Right lobe of liver (tissue), 4 donors: ENCODE measurements around the gene RAI1.

Experiments used
- POLR2A ChIP-seq: fragments of 450-650 bp; IDR thresholded peaks from one replicate; pipeline ENCODE4 v1.6.1; 2017; ENCODE audit warnings: antibody characterized with exemption, mild to moderate bottlenecking
- TF ChIP-seq, protein P1 (sequence below), 4 donors: fragments of 200-600 bp in 3 of 4; fragments of 450-650 bp in 1 of 4; IDR thresholded peaks; one replicate each; pipeline versions ENCODE4 v1.5.1 to v1.8.0; 2016 to 2022; ENCODE audit warnings: antibody characterized with exemption in 4 of 4, mild to moderate bottlenecking in 2 of 4
- donor health status: DM: no; HTN: no; CAD: no.
- donor health status: DM: no; HTN: no; CAD: no.
- donor health status: DM: no; HTN: yes; CAD: no.

DNA sequence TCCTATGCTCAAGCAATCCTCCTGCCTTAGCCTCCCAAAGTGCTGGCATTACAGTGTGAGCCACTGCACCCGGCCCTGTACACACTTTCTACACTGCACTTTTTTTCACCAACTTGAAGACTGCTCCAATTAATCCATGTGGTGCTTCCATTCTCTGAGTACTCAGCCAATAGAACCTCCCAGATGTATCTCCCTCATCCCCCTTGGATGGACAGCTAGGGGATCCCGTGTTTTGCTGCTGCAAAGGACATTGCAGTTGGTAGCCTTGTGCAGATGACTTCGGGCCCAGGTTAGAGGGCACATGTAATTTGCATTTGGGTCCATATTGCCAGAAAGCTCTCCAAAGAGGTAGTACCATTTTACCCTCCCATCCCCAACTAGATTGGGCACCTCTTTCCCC, 95.6 kb downstream of the RAI1 start:
- TF ChIP-seq, protein P1, sequence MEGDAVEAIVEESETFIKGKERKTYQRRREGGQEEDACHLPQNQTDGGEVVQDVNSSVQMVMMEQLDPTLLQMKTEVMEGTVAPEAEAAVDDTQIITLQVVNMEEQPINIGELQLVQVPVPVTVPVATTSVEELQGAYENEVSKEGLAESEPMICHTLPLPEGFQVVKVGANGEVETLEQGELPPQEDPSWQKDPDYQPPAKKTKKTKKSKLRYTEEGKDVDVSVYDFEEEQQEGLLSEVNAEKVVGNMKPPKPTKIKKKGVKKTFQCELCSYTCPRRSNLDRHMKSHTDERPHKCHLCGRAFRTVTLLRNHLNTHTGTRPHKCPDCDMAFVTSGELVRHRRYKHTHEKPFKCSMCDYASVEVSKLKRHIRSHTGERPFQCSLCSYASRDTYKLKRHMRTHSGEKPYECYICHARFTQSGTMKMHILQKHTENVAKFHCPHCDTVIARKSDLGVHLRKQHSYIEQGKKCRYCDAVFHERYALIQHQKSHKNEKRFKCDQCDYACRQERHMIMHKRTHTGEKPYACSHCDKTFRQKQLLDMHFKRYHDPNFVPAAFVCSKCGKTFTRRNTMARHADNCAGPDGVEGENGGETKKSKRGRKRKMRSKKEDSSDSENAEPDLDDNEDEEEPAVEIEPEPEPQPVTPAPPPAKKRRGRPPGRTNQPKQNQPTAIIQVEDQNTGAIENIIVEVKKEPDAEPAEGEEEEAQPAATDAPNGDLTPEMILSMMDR (IDR thresholded peaks at IDR 0.05) = no peak
- TF ChIP-seq POLR2A = no peak
